GM18520 (cell line): ENCODE measurements around the gene TMPRSS2.

Experiments used
- ATAC-seq: cut with Tn5 transposase; IDR thresholded peaks from one replicate; pipeline ENCODE4 v1.9.1; 2021; ENCODE audit not compliant: unreplicated experiment

The TMPRSS2 gene

DNA sequence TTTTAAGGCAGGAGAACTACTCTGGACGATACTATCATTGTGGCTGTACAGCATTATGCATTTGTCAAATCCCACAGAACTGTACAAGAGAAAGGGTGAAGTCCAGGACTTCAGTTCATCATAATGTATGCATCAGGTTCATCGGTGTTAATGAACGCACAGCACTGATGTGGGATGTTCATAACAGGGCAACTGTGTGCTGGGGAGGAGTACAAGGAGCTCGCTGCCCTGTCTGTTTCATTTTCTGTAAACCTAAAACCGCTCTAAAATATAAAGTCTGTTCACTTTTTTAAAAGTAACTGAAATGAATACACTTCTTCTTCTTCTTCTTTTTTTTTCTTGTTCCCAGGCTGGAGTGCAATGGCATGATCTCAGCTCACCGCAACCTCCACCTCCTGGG is 25.0 kb downstream of the TMPRSS2 start:
- ATAC-seq: no peak

DNA sequence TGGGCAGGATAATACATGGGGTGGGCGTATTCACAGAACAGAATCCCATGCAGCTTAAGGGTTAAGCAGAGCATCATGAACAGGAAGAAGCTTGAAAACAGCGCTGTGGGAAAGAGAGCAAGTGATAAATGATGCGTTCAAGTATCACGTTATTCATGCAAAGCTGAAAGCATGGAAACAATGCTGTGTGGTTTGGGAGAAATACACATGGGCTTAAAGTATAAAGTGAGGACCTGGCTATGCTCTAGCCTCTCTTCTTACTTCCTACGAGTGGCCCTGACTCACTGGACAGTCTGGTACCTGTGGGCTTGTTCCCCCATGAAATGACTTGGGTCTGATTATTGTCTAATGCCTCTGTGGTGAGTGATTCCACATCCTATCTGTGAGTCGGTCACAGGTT is 25.7 kb downstream of the TMPRSS2 start:
- ATAC-seq: no peak

DNA sequence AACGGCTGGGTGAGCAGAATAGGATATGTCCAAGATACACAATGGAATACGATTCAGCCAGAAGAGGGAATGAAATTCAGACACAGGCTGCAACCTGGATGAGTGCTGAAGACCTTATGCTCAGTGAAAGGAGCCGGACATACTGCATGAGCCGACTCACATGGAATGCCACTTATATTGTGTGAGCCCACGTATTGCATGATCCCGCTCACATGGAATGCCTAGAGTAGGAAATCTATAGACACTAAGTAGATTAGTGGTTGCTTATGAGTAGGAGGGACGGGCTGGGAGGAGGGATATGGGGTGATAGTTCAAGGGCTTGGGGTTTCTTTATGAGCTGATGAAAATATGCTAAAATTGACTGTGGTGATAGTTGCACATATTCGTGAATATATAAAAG is 26.8 kb downstream of the TMPRSS2 start:
- no peak for ATAC-seq

DNA sequence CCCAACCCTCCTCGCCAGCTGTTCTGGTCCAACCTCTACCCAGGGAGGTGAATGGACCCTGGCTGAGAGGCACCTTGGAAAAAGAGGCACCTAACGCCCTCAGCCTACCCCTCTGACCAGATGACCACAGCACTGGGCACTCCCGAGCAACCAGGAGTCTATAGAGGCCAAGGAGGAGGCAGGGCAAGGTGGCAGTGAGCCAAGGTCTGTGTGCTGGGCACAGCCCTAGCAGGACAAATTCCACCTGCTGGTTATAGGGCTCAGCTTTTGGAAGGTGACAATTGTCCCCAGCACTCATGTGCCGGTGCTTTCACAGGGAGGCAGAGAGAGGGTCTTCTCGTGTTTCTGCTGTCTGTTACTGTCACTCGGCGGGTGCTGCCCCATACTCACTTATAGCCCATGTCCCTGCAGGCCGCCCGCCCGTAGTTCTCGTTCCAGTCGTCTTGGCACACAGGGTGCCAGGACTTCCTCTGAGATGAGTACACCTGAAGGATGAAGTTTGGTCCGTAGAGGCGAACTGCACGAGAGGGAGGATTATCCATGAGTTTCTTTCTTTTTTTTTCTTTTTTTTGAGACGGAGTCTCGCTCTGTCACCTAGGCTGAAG is 27.8 kb downstream of the TMPRSS2 start:
- ATAC-seq: no peak

DNA sequence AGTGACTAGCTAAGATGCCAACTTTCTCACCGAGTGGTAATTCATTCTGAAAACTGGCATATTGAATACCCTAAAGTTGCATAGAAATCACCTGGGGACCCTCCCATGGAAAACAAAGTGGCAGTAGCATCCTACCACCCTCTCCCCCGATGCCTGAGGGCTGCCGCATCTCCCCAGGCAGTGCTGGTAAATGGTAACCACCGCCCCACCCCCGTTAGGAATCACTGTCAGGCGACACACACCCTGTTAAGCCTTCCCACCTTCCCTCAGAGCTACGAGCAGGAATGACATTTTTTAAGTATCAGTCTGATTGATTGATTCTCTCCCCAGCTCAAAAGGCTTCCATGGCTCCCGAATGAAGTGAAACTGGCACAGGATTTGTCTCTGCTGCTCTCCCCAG is 28.3 kb downstream of the TMPRSS2 start:
- ATAC-seq: no peak

DNA sequence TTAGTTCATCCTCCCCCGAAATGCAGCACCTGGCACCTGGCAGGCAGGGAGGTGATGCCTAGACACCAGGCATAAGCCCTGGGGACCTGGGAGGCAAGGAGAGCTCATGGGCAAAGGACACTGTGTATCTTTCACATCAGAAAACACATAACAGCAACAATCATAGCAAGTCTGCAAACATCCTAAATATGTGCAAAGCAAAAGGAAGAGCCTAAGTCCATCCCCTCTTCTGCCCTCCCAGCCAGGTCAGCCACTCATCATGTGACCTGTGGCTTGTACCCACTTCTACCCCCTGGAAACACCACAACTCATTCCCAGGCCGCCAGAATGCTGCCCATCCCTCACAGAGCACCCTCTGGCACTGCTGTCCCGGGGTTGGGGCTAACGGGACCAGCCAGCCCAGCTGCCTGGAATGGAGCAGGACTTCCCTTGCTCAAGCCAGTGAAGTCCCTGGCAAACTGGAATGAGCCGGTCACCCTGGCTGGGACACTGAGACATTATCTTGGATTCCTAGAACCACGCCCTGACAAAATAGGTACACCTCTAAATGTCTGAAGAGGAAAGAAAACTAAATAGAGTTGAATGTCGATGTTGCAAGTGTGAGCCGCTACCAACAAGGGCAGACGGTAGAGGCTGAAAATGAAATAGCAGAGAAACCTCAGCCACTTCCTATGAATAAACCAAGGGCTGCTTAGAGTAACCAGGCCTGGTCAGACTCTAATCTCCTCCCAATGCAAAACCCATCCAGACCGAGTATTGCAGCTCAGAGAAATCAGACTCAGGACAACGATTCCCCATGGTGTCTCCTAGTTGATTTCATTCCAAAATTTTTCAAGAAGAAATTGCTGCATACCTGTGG is 29.4 kb downstream of the TMPRSS2 start:
- no peak for ATAC-seq

DNA sequence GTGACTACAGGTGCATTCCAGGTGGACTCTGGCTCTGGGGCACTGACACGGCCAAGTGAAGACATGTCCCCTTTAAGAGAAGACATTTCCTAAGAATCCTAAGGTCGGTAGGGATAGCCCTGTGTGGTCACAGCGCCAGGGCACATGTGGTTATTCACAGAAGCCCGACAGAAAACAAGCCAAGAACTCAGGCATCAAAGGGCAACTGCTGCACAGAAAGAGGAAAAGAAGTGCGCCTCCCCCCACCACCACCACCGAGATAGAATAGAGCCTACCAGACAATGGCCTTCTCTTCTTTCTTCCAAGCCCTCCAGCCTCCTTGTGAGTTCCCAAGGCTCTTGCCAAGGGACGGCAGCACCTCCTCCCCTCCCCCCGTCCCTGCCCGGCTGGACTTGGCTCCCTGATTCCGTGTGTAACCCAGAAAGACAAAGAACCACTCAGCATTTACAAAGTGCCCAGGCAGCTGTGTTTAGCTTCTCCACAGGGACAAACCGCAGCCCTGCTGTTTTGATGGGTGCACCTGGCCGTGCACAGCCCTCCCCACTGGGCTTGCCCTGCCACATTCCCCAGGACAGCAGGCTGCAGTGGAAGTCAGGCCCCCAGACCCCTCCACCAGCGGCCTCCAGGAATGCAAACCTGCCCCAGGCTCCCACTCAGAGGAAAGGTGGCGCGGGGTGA is 30.2 kb downstream of the TMPRSS2 start:
- ATAC-seq: no peak

DNA sequence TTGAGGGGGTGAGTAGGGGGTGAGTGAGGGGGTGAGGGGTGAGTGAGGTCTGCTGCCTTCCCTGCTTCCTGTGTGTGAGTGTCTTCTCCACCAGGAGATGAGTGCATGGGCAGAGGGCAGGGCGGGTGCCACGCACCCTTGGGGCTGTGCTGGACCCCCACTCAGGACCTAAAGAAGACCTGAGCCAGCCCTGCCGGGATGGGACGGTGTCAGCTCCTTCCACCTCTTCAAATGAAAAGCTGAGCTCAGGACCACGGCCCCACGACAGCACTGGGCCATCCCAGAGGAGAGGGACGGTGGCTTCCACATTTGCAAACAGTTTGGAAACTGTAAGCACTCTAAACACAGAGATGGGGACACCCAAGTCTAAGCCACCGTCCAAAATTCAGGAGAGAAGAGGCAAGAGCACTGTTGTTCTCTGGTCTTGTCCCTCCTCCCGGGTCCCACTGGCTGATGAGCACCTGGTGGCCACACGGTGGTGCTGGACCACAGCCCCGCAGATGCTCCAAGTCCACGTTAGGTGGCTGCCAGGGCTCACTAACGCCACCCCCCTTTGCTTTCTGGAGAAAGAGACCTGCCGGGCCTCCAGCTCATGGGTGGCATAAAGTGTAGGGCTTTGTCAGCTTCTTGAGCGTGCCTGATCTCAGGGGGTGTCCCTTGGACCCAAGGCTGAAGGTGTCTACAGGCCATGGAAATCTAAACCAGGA is 32.1 kb downstream of the TMPRSS2 start:
- ATAC-seq: no peak

DNA sequence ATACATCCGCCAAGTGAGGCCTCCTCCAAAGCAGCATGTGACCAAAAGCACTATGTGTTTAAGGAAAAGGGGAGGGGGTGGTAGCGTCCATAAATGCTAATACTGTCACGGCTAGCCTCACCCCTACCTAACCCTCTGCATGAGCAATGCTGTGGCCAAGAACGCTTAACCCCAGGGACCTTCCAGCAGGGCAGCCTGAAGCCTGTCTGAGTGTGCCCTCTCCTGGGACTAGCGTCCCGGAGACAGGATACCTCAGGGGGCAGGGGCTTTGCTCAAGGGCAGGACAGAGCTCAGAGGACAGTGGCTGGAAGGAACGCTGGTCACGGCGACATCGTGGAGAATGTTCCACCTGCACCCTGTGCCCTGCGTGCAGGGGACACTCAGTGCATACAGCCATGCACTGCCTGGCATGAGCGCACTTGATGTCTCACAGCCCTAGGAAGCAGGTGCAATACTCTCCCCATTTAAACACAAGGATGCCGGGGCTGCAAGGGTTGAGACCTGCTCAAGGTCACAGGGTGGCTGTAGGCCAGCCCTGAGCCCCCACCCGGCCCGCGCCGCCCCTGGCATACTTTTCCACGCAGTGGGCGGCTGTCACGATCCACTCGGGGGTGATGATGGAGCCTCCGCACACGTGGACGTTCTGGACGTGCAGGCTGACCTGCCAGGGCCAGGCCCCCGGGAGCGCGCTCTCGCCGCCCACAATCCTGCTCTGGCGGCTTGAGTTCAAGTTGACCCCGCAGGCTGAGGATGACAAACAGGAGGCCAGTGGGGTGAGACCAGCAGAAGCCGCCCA is 35.0 kb downstream of the TMPRSS2 start:
- no peak for ATAC-seq

DNA sequence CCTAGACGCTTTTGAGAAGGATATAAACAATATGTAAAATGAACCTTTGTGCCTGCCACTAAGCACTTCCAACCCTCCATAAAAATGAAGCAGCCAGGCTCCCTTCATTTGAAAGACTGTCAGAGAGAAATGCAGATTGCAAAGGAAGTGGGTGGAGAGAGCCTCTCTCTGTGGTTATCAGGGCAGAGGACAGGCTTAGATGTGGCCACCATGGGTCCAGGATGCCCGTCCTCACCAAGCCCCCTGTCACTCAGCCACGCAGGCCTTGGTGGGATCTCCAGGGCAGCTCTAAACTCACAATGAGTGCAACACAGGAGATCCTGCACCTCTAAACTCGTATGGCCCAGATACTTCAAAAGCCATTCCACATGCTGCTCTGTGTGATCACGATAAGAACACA is 37.9 kb downstream of the TMPRSS2 start:
- no peak for ATAC-seq

DNA sequence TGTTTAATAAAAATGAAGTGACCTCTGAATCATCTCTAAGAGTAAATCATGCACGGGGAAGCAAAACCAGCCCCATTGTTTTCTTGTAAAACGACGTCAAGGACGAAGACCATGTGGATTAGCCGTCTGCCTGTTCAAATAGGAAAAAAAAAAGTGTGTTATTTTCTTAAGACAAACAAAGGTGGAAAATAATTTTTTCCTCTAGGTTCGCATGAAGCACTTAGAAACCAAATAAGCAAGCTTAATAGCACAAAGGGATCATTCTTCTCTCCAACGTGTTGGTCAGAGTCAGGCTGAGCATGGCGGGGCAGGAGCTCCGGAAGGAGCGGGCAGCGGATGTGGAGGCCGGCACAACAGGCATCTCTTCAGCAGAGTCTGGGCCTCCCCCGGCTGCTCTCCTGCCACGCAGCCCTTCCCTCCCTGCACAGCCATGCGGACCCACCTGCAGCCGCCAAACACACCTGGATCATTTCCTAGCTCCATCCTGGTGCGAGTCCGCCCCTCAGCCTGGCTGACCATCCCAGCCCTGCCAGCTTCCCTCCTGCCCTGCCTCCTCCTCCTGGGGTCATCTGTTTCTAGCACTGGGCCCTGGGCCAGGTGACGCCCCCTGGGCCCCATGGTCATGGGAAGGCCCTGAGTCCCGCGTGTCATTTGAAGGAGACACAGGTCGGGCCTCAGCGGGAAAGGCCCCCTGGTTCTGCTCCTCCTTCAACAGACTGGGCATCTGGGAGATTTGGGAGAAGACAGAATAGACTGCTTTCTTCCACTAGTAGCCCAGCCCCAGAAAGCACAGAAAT is 41.7 kb downstream of the TMPRSS2 start:
- no peak for ATAC-seq

DNA sequence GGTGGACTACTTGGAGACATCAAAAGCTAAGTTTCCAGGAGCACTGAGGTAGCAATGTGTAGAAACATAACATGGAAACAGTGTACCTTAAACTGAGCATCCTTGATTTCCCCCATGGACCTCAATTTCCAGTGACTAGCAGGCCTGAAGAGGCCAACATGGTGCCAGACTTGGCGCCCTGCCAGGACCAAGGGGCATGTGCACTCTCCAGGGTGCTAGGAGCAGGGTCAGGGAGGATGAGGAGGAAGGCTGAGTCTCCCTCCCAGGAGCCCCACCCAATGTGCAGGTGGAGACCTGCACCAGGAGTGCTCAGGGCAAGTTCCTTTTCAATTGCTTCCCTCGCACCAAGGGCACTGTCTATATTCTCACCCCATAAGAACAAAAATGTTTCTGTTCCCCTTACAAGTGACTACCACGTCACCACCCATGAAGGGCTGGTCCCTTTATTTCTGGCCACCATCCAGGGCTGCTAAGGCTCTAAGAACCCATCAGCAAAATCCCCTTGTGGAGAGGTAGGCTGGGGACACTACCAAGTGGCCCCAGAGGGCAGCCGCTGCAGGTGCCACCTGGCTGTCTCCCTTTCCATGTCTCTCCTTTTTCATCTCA is 42.7 kb downstream of the TMPRSS2 start:
- no peak for ATAC-seq

DNA sequence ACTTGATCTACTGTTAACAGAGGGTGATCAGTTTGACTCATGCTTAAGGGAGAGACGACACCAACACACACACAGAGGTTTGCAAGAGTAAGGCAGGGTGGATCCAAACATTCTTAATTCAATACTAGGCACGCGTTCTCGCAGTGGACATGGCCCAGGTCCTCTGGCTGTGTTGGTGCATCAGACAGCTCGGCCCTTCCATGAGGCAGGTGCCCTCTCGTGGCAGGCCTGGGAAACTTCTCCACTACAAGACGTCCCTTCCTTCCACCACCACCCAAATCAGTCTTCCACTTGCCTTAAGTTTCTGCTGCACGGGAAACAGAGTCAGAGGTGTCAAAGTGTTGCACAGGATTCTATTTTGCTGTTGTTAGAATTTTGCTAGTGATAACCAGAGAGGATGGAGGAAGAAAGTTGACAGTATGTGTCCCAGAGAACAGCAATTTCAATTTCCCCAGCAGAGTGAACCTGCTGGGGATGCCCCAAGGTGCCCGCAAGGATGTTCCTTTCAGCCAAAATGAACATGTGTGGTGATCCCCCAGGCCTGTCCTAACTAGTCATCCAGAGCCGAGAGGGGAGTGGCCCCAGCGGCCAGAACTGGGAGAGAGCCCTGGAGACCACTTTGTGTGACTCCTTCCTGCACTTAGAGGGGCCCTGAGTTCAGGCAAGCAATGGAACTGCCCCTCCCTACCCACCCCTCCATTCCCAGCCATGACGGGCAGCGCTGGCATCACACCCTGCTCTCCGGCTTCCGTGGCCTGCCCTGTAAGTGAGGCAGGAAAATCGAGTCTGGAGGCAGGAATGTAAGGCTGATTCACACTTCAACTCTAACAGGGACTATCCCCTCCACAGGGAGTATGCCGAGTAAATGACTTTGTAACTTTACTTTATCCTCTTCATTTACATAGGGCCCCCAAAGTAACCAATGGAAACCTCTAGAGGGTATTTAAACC is 47.1 kb downstream of the TMPRSS2 start:
- ATAC-seq: no peak

DNA sequence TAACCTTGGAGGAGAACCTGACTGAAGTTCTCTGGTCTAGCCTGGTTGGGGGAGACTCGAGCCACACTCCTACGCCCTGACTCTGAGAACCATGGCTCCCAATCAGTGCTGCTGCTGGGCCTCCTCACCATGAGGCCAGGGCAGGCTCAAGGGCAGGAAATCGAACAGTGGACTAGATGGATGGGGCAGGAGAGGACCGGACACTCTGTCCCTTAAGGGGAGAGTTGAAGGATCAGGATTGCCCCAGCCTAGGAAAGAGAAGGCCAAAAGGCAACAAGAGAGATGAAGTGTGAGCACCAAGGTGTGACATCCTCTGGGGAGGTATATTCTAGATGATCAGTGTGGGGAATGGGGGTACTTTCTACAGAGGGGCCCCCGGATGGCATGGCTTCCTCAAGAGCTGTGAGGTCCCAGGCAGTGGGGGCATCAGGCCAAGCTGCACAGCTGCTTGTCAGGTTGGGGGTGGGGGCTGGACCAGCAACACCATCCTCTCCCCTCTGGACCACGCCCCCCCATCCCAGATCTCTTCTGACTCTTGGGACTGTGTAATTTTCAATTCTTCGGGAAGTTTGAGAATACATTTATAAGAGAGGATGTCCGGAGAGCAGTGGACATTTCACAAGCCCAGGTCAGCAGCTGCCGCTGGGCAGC is 47.9 kb downstream of the TMPRSS2 start:
- no peak for ATAC-seq

DNA sequence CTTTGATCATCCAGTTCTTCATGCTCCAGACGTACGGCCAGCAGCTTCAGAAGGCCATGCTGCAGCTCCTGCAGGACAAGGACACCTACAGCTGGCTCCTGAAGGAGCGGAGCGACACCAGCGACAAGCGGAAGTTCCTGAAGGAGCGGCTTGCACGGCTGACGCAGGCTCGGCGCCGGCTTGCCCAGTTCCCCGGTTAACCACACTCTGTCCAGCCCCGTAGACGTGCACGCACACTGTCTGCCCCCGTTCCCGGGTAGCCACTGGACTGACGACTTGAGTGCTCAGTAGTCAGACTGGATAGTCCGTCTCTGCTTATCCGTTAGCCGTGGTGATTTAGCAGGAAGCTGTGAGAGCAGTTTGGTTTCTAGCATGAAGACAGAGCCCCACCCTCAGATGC is 49.4 kb downstream of the TMPRSS2 start:
- no peak for ATAC-seq

DNA sequence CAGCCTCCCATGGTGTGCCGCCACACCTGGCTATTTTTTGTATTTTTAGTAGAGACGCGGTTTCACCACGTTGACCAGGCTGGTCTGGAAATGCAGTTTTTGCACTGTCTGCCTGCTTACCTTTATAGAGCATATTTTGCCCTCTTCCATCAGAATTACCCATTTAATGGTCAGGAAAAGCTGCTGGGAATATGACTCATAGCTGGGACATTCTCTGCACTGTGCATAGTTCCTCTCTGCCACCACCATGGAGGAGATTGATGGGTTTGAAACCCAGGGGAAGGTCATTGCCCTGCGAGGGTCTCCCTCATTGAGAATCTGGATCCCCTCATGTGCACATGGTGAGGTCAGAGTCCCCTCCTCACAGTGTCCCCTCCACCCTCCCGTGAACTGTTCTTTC is 49.8 kb downstream of the TMPRSS2 start:
- ATAC-seq: no peak

DNA sequence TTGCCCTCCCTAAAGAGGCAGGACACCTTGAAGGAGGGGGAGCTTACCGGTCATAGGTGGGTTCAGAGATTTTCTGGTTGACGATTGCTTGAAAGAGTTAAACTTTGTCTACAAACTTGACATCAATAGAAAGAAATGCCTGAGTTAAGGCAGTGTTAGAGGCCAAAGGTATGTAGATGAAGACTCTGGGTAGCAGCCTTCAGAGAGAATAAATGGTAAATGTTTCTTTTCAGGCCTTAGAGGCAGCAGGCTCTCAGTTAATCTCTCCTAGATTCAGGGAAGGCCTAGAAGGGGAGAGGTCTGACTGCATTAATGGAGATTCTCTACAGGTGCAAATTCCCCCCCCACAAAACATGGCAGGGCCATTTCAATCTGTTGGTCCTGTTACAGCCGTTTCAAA is 54.2 kb downstream of the TMPRSS2 start:
- no peak for ATAC-seq

DNA sequence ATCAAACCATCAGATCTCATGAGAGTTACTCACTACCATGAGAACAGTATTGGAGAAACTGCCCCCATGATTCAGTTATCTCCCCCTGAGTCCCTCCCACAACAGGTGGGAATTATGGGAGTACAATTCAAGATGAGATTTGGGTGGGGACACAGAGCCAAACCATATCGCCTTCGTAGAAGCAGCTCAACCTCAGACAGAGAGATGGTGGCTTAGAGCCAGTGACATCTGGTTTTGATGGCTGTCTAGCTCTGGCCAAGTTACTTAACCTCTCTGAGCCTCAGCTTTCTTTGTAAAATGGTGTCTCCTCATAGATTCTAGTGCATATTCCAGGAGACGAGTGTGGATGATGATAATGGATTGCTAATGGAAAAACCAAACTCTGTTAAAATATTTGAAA is 54.8 kb downstream of the TMPRSS2 start:
- ATAC-seq: no peak
